ENCODE data around the gene GCDH.

GCDH gene

GRCh38 chr19:12935071-12935470, 44.1 kb downstream of the GCDH start:
- in situ Hi-C loops (cut with HindIII; ENCODE audit: low sequenced_read_pairs) = no loop called here
- no peak for TF ChIP-seq CTCF (IDR thresholded peaks at IDR 0.05; ENCODE audit: low read depth, low read length)
- DNase-seq (ENCODE audit: low read depth, low spot score) = no peak
- H3K4me3 ChIP-seq (ENCODE audit: low read depth, low read length) = no peak overlapping the region

GRCh38 chr19:12936582-12936981, 45.6 kb downstream of the GCDH start:
- DNase-seq (ENCODE audit: low read depth, low spot score) = no peak
- H3K4me3 ChIP-seq (ENCODE audit: low read depth, low read length) = no peak overlapping the region
- in situ Hi-C loops (cut with HindIII; ENCODE audit: low sequenced_read_pairs) = no loop called here
- TF ChIP-seq CTCF (IDR thresholded peaks at IDR 0.05; ENCODE audit: low read depth, low read length) = no peak

- DNase-seq (ENCODE audit: low read depth, low spot score) = no peak
- no peak for TF ChIP-seq CTCF (IDR thresholded peaks at IDR 0.05; ENCODE audit: low read depth, low read length)
- peak overlapping the region; percentile 59 for H3K4me3 ChIP-seq (ENCODE audit: low read depth, low read length)
- in situ Hi-C loops (cut with HindIII; ENCODE audit: low sequenced_read_pairs) = no loop called here
Observed at GRCh38 chr19:12937093-12937926, 46.4 kb downstream of the GCDH start.

GRCh38 chr19:12937927-12938778, 47.2 kb downstream of the GCDH start, which contains the start of gene CALR:
TSS of gene CALR (plus strand) at chr19:12938609. CDS start at chr19:12938680, 71 bp downstream.
- peak within 1 kb of the TSS; percentile 80 for H3K4me3 ChIP-seq (ENCODE audit: low read depth, low read length)
- no peak for TF ChIP-seq CTCF (IDR thresholded peaks at IDR 0.05; ENCODE audit: low read depth, low read length)
- peak; percentile 100 for DNase-seq (ENCODE audit: low read depth, low spot score)
- in situ Hi-C loops (cut with HindIII; ENCODE audit: low sequenced_read_pairs) = no loop called here

- peak overlapping the region; percentile 80 for H3K4me3 ChIP-seq (ENCODE audit: low read depth, low read length)
- in situ Hi-C loops (cut with HindIII; ENCODE audit: low sequenced_read_pairs) = no loop called here
- no peak for DNase-seq (ENCODE audit: low read depth, low spot score)
- TF ChIP-seq CTCF (IDR thresholded peaks at IDR 0.05; ENCODE audit: low read depth, low read length) = peak; percentile 23
Observed at GRCh38 chr19:12938779-12939601, 48.0 kb downstream of the GCDH start.

- DNase-seq (ENCODE audit: low read depth, low spot score) = no peak
- in situ Hi-C loops (cut with HindIII; ENCODE audit: low sequenced_read_pairs) = no loop called here
- TF ChIP-seq CTCF (IDR thresholded peaks at IDR 0.05; ENCODE audit: low read depth, low read length) = no peak
- peak overlapping the region; percentile 80 for H3K4me3 ChIP-seq (ENCODE audit: low read depth, low read length)
Observed at GRCh38 chr19:12939975-12940423, 49.0 kb downstream of the GCDH start.
